Smooth muscle cell (in vitro differentiated cells): ENCODE data around the gene SPEG. TPM values are rescaled to one million over a fixed set of nuclear protein-coding genes. Genes with fewer than 3 reads are reported as not detected.

Experiments
- DNase-seq: peaks from one replicate; lab custom pipeline; 2025; ENCODE audit not compliant: unreplicated experiment; lab: John Stamatoyannopoulos, UW
- H2AFZ ChIP-seq: fragments of 200-600 bp; sonication (generic); 2 replicates; pipeline ENCODE4 v1.6.0; 2016; ENCODE audit warnings: antibody characterized with exemption, low read depth, mild to moderate bottlenecking
- H3F3A ChIP-seq: fragments of 200-600 bp; sonication (generic); 2 replicates; pipeline ENCODE4 v1.6.0; 2017; ENCODE audit warnings: antibody characterized with exemption, low read depth
- H3K27ac ChIP-seq: fragments of 200-600 bp; sonication (generic); 2 replicates; pipeline ENCODE4 v1.5.1; 2016; ENCODE audit warnings: low read depth, mild to moderate bottlenecking
- H3K27me3 ChIP-seq: fragments of 200-600 bp; sonication (generic); 2 replicates; pipeline ENCODE4 v1.6.1; 2016; ENCODE audit warnings: low read depth, mild to moderate bottlenecking
- H3K36me3 ChIP-seq: fragments of 200-600 bp; sonication (generic); 2 replicates; pipeline ENCODE4 v1.5.1; 2016; ENCODE audit warnings: low read depth
- H3K4me1 ChIP-seq: fragments of 200-600 bp; sonication (generic); 2 replicates; pipeline ENCODE4 v1.5.1; 2016; ENCODE audit warnings: low read depth
- H3K4me2 ChIP-seq: fragments of 200-600 bp; sonication (generic); 2 replicates; pipeline ENCODE4 v1.6.0; 2016; ENCODE audit warnings: mild to moderate bottlenecking
- H3K4me3 ChIP-seq: fragments of 200-600 bp; sonication (generic); 2 replicates; pipeline ENCODE4 v1.5.1; 2016; ENCODE audit warnings: mild to moderate bottlenecking
- H3K79me2 ChIP-seq: fragments of 200-600 bp; sonication (generic); 2 replicates; pipeline ENCODE4 v1.6.0; 2016; ENCODE audit warnings: low read depth, mild to moderate bottlenecking
- H3K9ac ChIP-seq: fragments of 200-600 bp; sonication (generic); 2 replicates; pipeline ENCODE4 v1.6.0; 2016; ENCODE audit warnings: low read depth
- H3K9me3 ChIP-seq: fragments of 200-600 bp; sonication (generic); replicated peaks from 2 replicates; pipeline ENCODE4 v1.5.1; 2016; ENCODE audit warnings: low read depth
- H4K20me1 ChIP-seq: fragments of 200-600 bp; sonication (generic); 2 replicates; pipeline ENCODE4 v1.6.0; 2016; ENCODE audit warnings: low read depth
- CTCF ChIP-seq: fragments of 200-600 bp; sonication (generic); IDR thresholded peaks from 2 replicates; pipeline ENCODE4 v1.5.1; 2017; ENCODE audit warnings: borderline replicate concordance, mild to moderate bottlenecking, antibody characterized with exemption; ENCODE audit not compliant: insufficient read depth, poor library complexity, severe bottlenecking
- WGBS: methylation state at CpG from one replicate; pipeline ENCODE4 v1.1.7; 2016; ENCODE audit warnings: low lambda C conversion rate; 5-methylcytosine and 5-hydroxymethylcytosine counted together
- polyA plus RNA-seq: library from polyadenylated mRNA; unstranded; fragments of >200 nt; fragmentation: Nextera tagmentation; extraction: Ambion mirVana; gene quantifications from 2 replicates; pipeline ENCODE4 v1.2.1, GENCODE V29; 2016
- total RNA-seq: library from RNA; depleted of rRNA; stranded (reverse); fragments of >200 nt; gene quantifications from 2 replicates; pipeline ENCODE4 v1.2.3, GENCODE V29; 2014

The SPEG gene
- total and polyA plus RNA-seq, 2 experiments from 2014 or later, result 14.9 to 37.8 TPM

GRCh38 chr2:219524817-219525216 is 90.2 kb downstream of the SPEG start:
- no peaks in the 10 kb centered on the region for H3F3A ChIP-seq
- WGBS, result 98% methylated on average over 2 of the region's 2 CpGs
- peaks cover 5% of the 10 kb centered on the region for H4K20me1 ChIP-seq
- H3K36me3 ChIP-seq, result no peaks in the 10 kb centered on the region
- no peak for DNase-seq
- H3K9ac ChIP-seq, result no peak overlapping the region
- no peaks in the 10 kb centered on the region for H3K79me2 ChIP-seq
- no peak overlapping the region for H3K4me3 ChIP-seq
- no peak for TF ChIP-seq CTCF
- H2AFZ ChIP-seq, result no peak overlapping the region
- H3K4me2 ChIP-seq, result no peak overlapping the region
- no peak overlapping the region for H3K27ac ChIP-seq
- peaks cover 54% of the 10 kb centered on the region for H3K4me1 ChIP-seq
- no peaks in the 10 kb centered on the region for H3K27me3 ChIP-seq
- H3K9me3 ChIP-seq, result no peaks in the 10 kb centered on the region

- Histone ChIP-seq H3K4me2 (peak overlapping the region; percentile 54), H3K9me3 (no peaks in the 10 kb centered on the region), H3K79me2 (no peaks in the 10 kb centered on the region), H2AFZ (no peak overlapping the region), H3K4me1 (peaks cover 47% of the 10 kb centered on the region), H3K36me3 (no peaks in the 10 kb centered on the region), H3K9ac (no peak overlapping the region), H3F3A (no peaks in the 10 kb centered on the region), H3K27me3 (no peaks in the 10 kb centered on the region), H4K20me1 (peaks cover 5% of the 10 kb centered on the region), H3K4me3 (no peak overlapping the region), H3K27ac (no peak overlapping the region)
- DNase-seq, result no peak
- WGBS, result 33% methylated on average over 9 of the region's 9 CpGs
- no peak for TF ChIP-seq CTCF
These were observed 91.0 kb downstream of the SPEG start for GRCh38 chr2:219525533-219526232.

GRCh38 chr2:219526320-219527075 is 91.9 kb downstream of the SPEG start:
- no peaks in the 10 kb centered on the region for H3F3A ChIP-seq
- H3K9me3 ChIP-seq, result no peaks in the 10 kb centered on the region
- no peaks in the 10 kb centered on the region for H3K27me3 ChIP-seq
- no peak overlapping the region for H3K4me3 ChIP-seq
- 71% methylated on average over 10 of the region's 11 CpGs for WGBS
- no peak overlapping the region for H2AFZ ChIP-seq
- H4K20me1 ChIP-seq, result peaks cover 4% of the 10 kb centered on the region
- H3K36me3 ChIP-seq, result no peaks in the 10 kb centered on the region
- H3K4me2 ChIP-seq, result peak overlapping the region; percentile 54
- no peak overlapping the region for H3K9ac ChIP-seq
- no peak for TF ChIP-seq CTCF
- H3K4me1 ChIP-seq, result peaks cover 41% of the 10 kb centered on the region
- DNase-seq, result no peak
- no peak overlapping the region for H3K27ac ChIP-seq
- no peaks in the 10 kb centered on the region for H3K79me2 ChIP-seq
